Dedifferentiated amniotic fluid mesenchymal stem cell (primary cell): ENCODE data around the gene ENPP1.
"Not testable (repeated sequence)": the region's sequence is repeated elsewhere in the genome, so short reads cannot be mapped to it uniquely, and the experiment has no call there.

Experiments
- DNase-seq: peaks from one replicate; pipeline ENCODE4 v3.0.0-alpha.2; 2016; ENCODE audit errors: extremely low spot score

ENPP1 gene

GRCh38 chr6:131916091-131916796, 108.4 kb downstream of the ENPP1 start:
- DNase-seq = not testable (repeated sequence)

GRCh38 chr6:131916847-131917246, 109.0 kb downstream of the ENPP1 start:
- DNase-seq = no peak

- no peak for DNase-seq
Measured at GRCh38 chr6:131917318-131917717, 109.5 kb downstream of the ENPP1 start.

GRCh38 chr6:131917763-131918649, 110.2 kb downstream of the ENPP1 start:
- no peak for DNase-seq

GRCh38 chr6:131918650-131919355, 111.0 kb downstream of the ENPP1 start:
- peak; percentile 12 for DNase-seq

GRCh38 chr6:131920656-131921055, 112.8 kb downstream of the ENPP1 start:
- no peak for DNase-seq

- DNase-seq = no peak
Measured at GRCh38 chr6:131923356-131923755, 115.5 kb downstream of the ENPP1 start.

- peak; percentile 77 for DNase-seq
Measured at GRCh38 chr6:131924881-131925474, 117.2 kb downstream of the ENPP1 start.

GRCh38 chr6:131929264-131929663, 121.4 kb downstream of the ENPP1 start:
- no peak for DNase-seq

GRCh38 chr6:131929976-131930375, 122.2 kb downstream of the ENPP1 start:
- no peak for DNase-seq

- no peak for DNase-seq
Measured at GRCh38 chr6:131931063-131931750, 123.4 kb downstream of the ENPP1 start.

- DNase-seq = no peak
Measured at GRCh38 chr6:131936156-131936555, 128.3 kb downstream of the ENPP1 start.

- DNase-seq = no peak
Measured at GRCh38 chr6:131937226-131937625, 129.4 kb downstream of the ENPP1 start.

GRCh38 chr6:131937703-131938631, 130.1 kb downstream of the ENPP1 start:
- peak; percentile 61 for DNase-seq
